ENCODE measurements around the gene CPN2. TPM values are rescaled to one million over a fixed set of nuclear protein-coding genes. Genes with fewer than 3 reads are reported as not detected.

The CPN2 gene
- total RNA-seq, 2 donors from 2014 or later = 1.3 TPM; not detected in 1

DNA sequence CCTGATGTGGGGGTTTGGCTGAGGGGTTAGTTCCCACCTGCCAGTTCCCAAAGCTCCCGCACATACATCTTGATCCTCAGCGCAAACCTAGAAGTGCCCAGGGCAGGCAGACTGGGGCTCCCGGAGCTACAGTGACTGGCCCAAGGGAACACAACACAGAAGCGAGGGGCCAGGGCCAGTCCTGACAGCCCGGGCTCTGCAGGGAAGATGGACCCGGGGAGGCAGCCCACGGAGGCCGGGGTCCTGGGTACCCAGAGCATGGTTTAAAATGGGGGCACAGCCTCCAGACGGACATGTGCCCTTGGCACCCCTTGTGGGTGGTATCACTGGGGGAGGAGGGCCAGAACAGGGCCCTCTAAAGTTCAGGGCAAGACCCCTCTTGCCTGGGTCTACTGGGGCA, 5.1 kb downstream of the CPN2 start:
- Histone ChIP-seq H3K36me3 (no peaks in the 10 kb centered on the region), H3K4me3 (no peak overlapping the region), H3K27ac (no peak overlapping the region), H3K9me3 (no peaks in the 10 kb centered on the region), H3K4me1 (replicated peaks) (no peaks in the 10 kb centered on the region), H3K27me3 (replicated peaks; ENCODE audit: insufficient read depth) (no peaks in the 10 kb centered on the region)
- no peak for TF ChIP-seq POLR2A (IDR thresholded peaks at IDR 0.05)
- TF ChIP-seq, protein P1, sequence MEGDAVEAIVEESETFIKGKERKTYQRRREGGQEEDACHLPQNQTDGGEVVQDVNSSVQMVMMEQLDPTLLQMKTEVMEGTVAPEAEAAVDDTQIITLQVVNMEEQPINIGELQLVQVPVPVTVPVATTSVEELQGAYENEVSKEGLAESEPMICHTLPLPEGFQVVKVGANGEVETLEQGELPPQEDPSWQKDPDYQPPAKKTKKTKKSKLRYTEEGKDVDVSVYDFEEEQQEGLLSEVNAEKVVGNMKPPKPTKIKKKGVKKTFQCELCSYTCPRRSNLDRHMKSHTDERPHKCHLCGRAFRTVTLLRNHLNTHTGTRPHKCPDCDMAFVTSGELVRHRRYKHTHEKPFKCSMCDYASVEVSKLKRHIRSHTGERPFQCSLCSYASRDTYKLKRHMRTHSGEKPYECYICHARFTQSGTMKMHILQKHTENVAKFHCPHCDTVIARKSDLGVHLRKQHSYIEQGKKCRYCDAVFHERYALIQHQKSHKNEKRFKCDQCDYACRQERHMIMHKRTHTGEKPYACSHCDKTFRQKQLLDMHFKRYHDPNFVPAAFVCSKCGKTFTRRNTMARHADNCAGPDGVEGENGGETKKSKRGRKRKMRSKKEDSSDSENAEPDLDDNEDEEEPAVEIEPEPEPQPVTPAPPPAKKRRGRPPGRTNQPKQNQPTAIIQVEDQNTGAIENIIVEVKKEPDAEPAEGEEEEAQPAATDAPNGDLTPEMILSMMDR (IDR thresholded peaks at IDR 0.05) = no peak
- TF ChIP-seq POLR2AphosphoS5 (IDR thresholded peaks at IDR 0.05) = no peak
- DNase-seq (ENCODE audit: low spot score) = no peak
- WGBS = 95% methylated on average over 6 of the region's 9 CpGs
- intact Hi-C loops (cut with DNase I) = no loop called here

DNA sequence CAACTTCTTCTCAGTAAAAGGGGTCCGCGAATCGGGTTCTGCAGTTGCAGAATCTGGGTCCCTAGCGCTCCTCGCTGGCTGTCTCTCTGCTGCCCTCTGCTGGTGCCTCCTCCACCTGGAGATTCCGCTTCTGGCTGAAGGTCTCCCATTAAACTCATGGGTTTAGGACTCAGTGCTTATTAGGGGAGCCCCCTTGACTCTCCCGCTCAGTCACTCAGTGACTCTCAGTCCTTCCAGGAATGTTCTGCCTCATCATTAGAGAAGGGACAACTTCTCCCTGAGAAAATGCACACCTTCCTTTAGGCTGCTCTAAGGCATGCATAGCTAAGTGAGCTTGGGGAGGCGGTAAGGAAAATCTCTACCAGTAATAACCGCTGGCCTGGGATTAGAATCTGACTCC, 7.1 kb downstream of the CPN2 start:
- no peaks in the 10 kb centered on the region for H3K4me1 ChIP-seq (replicated peaks)
- H3K27me3 ChIP-seq (replicated peaks; ENCODE audit: insufficient read depth) = no peaks in the 10 kb centered on the region
- intact Hi-C loops (cut with DNase I) = no loop called here
- H3K36me3 ChIP-seq = no peaks in the 10 kb centered on the region
- peak; percentile 70 for DNase-seq (ENCODE audit: low spot score)
- no peak overlapping the region for H3K4me3 ChIP-seq
- no peaks in the 10 kb centered on the region for H3K9me3 ChIP-seq
- TF ChIP-seq, protein P1 (IDR thresholded peaks at IDR 0.05) = peak; percentile 68 to 87 (median 80)
- TF ChIP-seq POLR2A (IDR thresholded peaks at IDR 0.05) (no peak), POLR2AphosphoS5 (IDR thresholded peaks at IDR 0.05) (no peak)
- H3K27ac ChIP-seq = no peak overlapping the region
- WGBS = 38% methylated on average over 9 of the region's 9 CpGs

DNA sequence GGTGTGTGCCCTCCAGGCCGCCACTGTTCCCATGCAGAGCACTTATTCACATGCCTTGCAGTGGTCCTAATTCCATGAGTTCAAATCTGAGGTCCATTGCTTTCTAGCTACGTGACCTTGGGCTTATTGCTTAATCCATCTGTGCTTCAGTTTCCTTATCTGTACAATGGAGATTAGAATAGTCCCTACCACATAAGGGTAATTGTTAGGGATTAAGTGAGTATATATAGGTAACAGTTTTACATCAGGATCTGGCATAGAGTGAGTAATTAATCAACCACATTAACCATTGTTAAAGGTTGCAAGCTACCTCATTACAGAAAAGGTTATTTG, 7.6 kb downstream of the CPN2 start:
- Histone ChIP-seq H3K4me3 (no peak overlapping the region), H3K9me3 (no peaks in the 10 kb centered on the region), H3K36me3 (no peaks in the 10 kb centered on the region), H3K27ac (no peak overlapping the region), H3K27me3 (replicated peaks; ENCODE audit: insufficient read depth) (no peaks in the 10 kb centered on the region), H3K4me1 (replicated peaks) (no peaks in the 10 kb centered on the region)
- no peak for DNase-seq (ENCODE audit: low spot score)
- 91% methylated on average over 2 of the region's 2 CpGs for WGBS
- intact Hi-C loops (cut with DNase I) = no loop called here
- TF ChIP-seq POLR2AphosphoS5 (IDR thresholded peaks at IDR 0.05) (no peak), POLR2A (IDR thresholded peaks at IDR 0.05) (no peak)
- TF ChIP-seq, protein P1 (IDR thresholded peaks at IDR 0.05) = no peak

DNA sequence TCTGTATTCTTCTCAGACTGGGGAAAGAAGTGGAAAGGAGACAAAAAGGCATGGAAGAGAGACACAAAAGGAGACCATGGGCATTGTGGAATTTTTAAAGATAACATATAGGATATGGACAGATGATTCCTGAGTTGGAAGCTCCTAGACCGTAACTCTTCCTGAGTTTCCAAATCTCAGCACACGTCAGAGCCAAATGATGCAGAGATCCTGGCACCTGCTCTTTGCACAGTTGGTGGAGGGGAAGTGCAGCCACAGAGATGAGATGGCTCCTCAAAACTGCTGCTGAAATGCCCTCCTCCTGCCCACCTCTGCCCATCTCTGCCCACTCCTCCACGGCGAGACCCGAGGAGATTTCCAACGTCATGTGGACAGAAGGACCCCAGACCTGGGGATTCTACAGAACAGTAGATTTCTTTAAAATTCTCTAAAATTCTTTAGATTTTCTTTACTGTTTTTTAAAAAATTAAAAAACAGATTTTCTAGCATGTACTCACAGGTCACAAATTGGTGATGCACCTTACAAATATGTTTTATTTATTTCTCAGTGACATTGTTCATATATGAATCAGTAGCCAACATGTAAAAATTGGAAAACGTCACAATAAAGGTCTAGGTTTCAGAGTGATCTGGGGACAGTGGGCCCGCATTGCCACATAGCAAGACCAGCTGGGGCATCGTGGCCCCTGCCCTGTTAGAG, 8.1 kb downstream of the CPN2 start:
- no peak overlapping the region for H3K27ac ChIP-seq
- no peak for DNase-seq (ENCODE audit: low spot score)
- intact Hi-C loops (cut with DNase I) = no loop called here
- no peaks in the 10 kb centered on the region for H3K4me1 ChIP-seq (replicated peaks)
- H3K27me3 ChIP-seq (replicated peaks; ENCODE audit: insufficient read depth) = no peaks in the 10 kb centered on the region
- no peaks in the 10 kb centered on the region for H3K9me3 ChIP-seq
- TF ChIP-seq POLR2A (IDR thresholded peaks at IDR 0.05) = no peak
- TF ChIP-seq, protein P1 (IDR thresholded peaks at IDR 0.05) = no peak
- no peak for TF ChIP-seq POLR2AphosphoS5 (IDR thresholded peaks at IDR 0.05)
- no peak overlapping the region for H3K4me3 ChIP-seq
- no peaks in the 10 kb centered on the region for H3K36me3 ChIP-seq
- 82% methylated on average over 9 of the region's 9 CpGs for WGBS

DNA sequence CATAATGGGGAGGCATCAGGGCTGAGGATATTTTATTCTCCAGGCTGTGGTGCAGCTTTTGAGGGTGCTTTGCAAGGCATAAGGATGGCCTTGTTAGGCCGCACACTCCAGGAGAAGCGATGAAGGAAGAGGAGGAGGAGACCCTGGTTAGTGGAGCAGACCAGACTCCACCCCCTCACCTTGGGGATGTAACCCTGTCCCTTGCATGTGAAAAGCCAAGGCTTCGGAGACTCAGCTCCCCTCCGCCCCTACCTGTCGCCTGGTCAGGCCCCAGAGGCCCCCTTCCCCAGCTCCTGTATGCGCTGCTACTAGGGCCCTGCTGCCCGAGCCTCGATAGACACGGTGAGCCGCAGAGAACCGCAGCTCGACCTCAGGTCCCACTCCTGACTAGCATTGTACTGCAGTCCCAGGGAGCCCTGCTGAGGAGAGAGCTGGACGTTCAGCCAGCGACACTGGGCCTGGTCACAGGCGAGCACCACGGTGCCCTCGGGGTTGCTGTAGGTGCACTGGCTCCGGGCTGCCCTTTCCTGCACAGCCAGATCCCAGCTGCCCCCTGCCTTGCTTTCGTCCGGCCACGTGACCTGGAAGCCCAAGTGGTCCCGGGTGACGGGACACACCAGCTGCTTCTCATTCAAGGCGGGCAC, 10.2 kb downstream of the CPN2 start:
- Histone ChIP-seq H3K27me3 (replicated peaks; ENCODE audit: insufficient read depth) (no peaks in the 10 kb centered on the region), H3K9me3 (no peaks in the 10 kb centered on the region), H3K36me3 (no peaks in the 10 kb centered on the region), H3K27ac (no peak overlapping the region), H3K4me1 (replicated peaks) (no peaks in the 10 kb centered on the region), H3K4me3 (no peak overlapping the region)
- no peak for TF ChIP-seq POLR2A (IDR thresholded peaks at IDR 0.05)
- no peak for TF ChIP-seq POLR2AphosphoS5 (IDR thresholded peaks at IDR 0.05)
- TF ChIP-seq, protein P1 (IDR thresholded peaks at IDR 0.05) = no peak
- WGBS = 84% methylated on average over 14 of the region's 24 CpGs
- no peak for DNase-seq (ENCODE audit: low spot score)
- intact Hi-C loops (cut with DNase I) = no loop called here
